HG03378 (cell line): Measurements from ENCODE around the gene NYAP2.

Experiments used
- ATAC-seq: cut with Tn5 transposase; IDR thresholded peaks from one replicate; pipeline ENCODE4 v1.9.1; 2021; ENCODE audit warnings: mild to moderate bottlenecking, moderate library complexity; ENCODE audit not compliant: unreplicated experiment

Gene NYAP2

GRCh38 chr2:225425284-225425683 is 25.8 kb downstream of the NYAP2 start:
- no peak for ATAC-seq

GRCh38 chr2:225428360-225428759 is 28.9 kb downstream of the NYAP2 start:
- no peak for ATAC-seq

GRCh38 chr2:225429717-225430116 is 30.2 kb downstream of the NYAP2 start:
- no peak for ATAC-seq

- ATAC-seq, result no peak
Observed at GRCh38 chr2:225431105-225431863, 31.8 kb downstream of the NYAP2 start.

GRCh38 chr2:225434014-225434413 is 34.5 kb downstream of the NYAP2 start:
- ATAC-seq, result no peak

- ATAC-seq, result no peak
Observed at GRCh38 chr2:225437319-225437718, 37.8 kb downstream of the NYAP2 start.

- no peak for ATAC-seq
Observed at GRCh38 chr2:225438248-225438647, 38.7 kb downstream of the NYAP2 start.

- no peak for ATAC-seq
Observed at GRCh38 chr2:225452677-225453076, 53.2 kb downstream of the NYAP2 start.

GRCh38 chr2:225454412-225454811 is 54.9 kb downstream of the NYAP2 start:
- no peak for ATAC-seq

- ATAC-seq, result no peak
Observed at GRCh38 chr2:225456619-225457260, 57.2 kb downstream of the NYAP2 start.

GRCh38 chr2:225457482-225457881 is 58.0 kb downstream of the NYAP2 start:
- no peak for ATAC-seq

- ATAC-seq, result no peak
Observed at GRCh38 chr2:225458431-225459117, 59.1 kb downstream of the NYAP2 start.

- ATAC-seq, result no peak
Observed at GRCh38 chr2:225462417-225462816, 62.9 kb downstream of the NYAP2 start.

- ATAC-seq, result no peak
Observed at GRCh38 chr2:225462945-225463344, 63.4 kb downstream of the NYAP2 start.

- ATAC-seq, result no peak
Observed at GRCh38 chr2:225463449-225463848, 63.9 kb downstream of the NYAP2 start.

GRCh38 chr2:225464346-225465025 is 65.0 kb downstream of the NYAP2 start:
- ATAC-seq, result peak; percentile 87

GRCh38 chr2:225465827-225466226 is 66.3 kb downstream of the NYAP2 start:
- ATAC-seq, result no peak

GRCh38 chr2:225466891-225467604 is 67.5 kb downstream of the NYAP2 start:
- ATAC-seq, result no peak

- no peak for ATAC-seq
Observed at GRCh38 chr2:225468131-225468530, 68.6 kb downstream of the NYAP2 start.

GRCh38 chr2:225471039-225471438 is 71.5 kb downstream of the NYAP2 start:
- ATAC-seq, result no peak

GRCh38 chr2:225471482-225471881 is 72.0 kb downstream of the NYAP2 start:
- ATAC-seq, result no peak
